HepG2 (cell line): Measurements from ENCODE around the gene LRRN3. TPM values are rescaled to one million over a fixed set of nuclear protein-coding genes. Genes with fewer than 3 reads are reported as not detected.

Experiments used
- ATAC-seq: fragments of 200-7000 bp; cut with Tn5 transposase; 3 replicates; pipeline ENCODE4 v1.9.1; 2020; ENCODE audit warnings: mild to moderate bottlenecking, moderate library complexity
- BruUV-seq: library from RNA; stranded (reverse); fragments of 400-500 nt; replicated peaks from 2 replicates; lab custom pipeline; 2021; lab: Mats Ljungman, UMichigan
- CTCF ChIA-PET: fragments of 300-600 bp; formaldehyde crosslinking; extraction: SDS; loops from one replicate; lab custom pipeline; 2021; ENCODE audit warnings: low total read pairs, inconsistent platforms, low intra/inter-chr PET ratio; lab: Yijun Ruan, JAX
- POLR2A ChIA-PET: fragments of 350-600 bp; sonication (Branson Sonifier 250); formaldehyde crosslinking; loops from one replicate; lab custom pipeline; 2020; ENCODE audit warnings: antibody characterized with exemption, inconsistent platforms; lab: Yijun Ruan, JAX
- DNase-seq: peaks from one replicate; pipeline ENCODE4 v3.0.0-alpha.2; 2015; ENCODE audit warnings: low spot score
- FAIRE-seq: peaks from 3 replicates; lab custom pipeline; 2011; peaks lifted over from hg19 to GRCh38; lab: Jason Lieb, UNC
- H2AFZ ChIP-seq: one replicate; pipeline ENCODE4 v1.6.1; 2011; ENCODE audit warnings: low read length, inconsistent platforms
- H3K27ac ChIP-seq: fragments of 300-600 bp; 3 replicates; pipeline ENCODE4 v1.8.0; 2011; ENCODE audit warnings: mixed run types, mild to moderate bottlenecking, mixed read lengths, low read length, inconsistent platforms; ENCODE audit not compliant: insufficient read depth; ENCODE audit errors: extremely low read length
- H3K27me3 ChIP-seq, 2 experiments: fragments of 200-600 bp in 1 of 2; 2 replicates in 1 of 2; 3 replicates in 1 of 2; pipeline versions ENCODE4 v1.6.0 to v1.8.0; 2011; ENCODE audit warnings: low read length in 2 of 2, mild to moderate bottlenecking in 2 of 2, moderate library complexity in 2 of 2, inconsistent platforms in 1 of 2; ENCODE audit not compliant: insufficient read depth in 2 of 2, control insufficient read depth in 1 of 2
- H3K36me3 ChIP-seq, 2 experiments: fragments of 200-600 bp in 1 of 2; replicated peaks in 1 of 2; 2 replicates in 1 of 2; 3 replicates in 1 of 2; pipeline versions ENCODE4 v1.5.1 to v1.8.0; 2011; ENCODE audit warnings: low read length in 2 of 2, inconsistent platforms in 1 of 2; ENCODE audit not compliant: insufficient read depth in 2 of 2, control insufficient read depth in 1 of 2
- H3K4me1 ChIP-seq: 2 replicates; pipeline ENCODE4 v1.5.1; 2012; ENCODE audit warnings: low read length, inconsistent platforms; ENCODE audit not compliant: insufficient read depth
- H3K4me2 ChIP-seq: 2 replicates; pipeline ENCODE4 v1.6.0; 2011; ENCODE audit warnings: low read depth, low read length, inconsistent platforms
- H3K4me3 ChIP-seq, 3 experiments: fragments of 200-600 bp in 1 of 3; sonication (generic), shearing (Covaris generic) in 1 of 3; replicated peaks in 1 of 3; 2 replicates each; pipeline ENCODE4 v1.5.1; 2011 to 2016; ENCODE audit warnings: low read length in 3 of 3, inconsistent platforms in 2 of 3, low read depth in 2 of 3, mild to moderate bottlenecking in 2 of 3, control low read depth in 1 of 3, mixed read lengths in 1 of 3; ENCODE audit not compliant: insufficient read depth in 1 of 3
- H3K79me2 ChIP-seq: one replicate; pipeline ENCODE4 v1.6.1; 2011; ENCODE audit warnings: low read length, inconsistent platforms; ENCODE audit not compliant: insufficient read depth
- H3K9ac ChIP-seq: 2 replicates; pipeline ENCODE4 v1.6.0; 2011; ENCODE audit warnings: mild to moderate bottlenecking, low read depth, low read length, inconsistent platforms; ENCODE audit not compliant: insufficient read depth
- H3K9me3 ChIP-seq: 2 replicates; pipeline ENCODE4 v1.5.1; 2012; ENCODE audit warnings: mild to moderate bottlenecking, low read length
- H4K20me1 ChIP-seq: 2 replicates; pipeline ENCODE4 v1.6.0; 2011; ENCODE audit warnings: inconsistent platforms, mild to moderate bottlenecking, low read length, moderate library complexity; ENCODE audit not compliant: insufficient read depth
- BCL6 ChIP-seq: IDR thresholded peaks from 2 replicates; pipeline ENCODE4 v1.6.1; 2016; ENCODE audit warnings: missing genetic modification reagents, missing compliant biosample characterization
- NAIF1 ChIP-seq: sonication (generic); formaldehyde crosslinking; IDR thresholded peaks from 2 replicates; pipeline ENCODE4 v1.5.0; 2020; ENCODE audit warnings: mild to moderate bottlenecking, missing genetic modification reagents, borderline replicate concordance
- NCOA2 ChIP-seq: sonication (generic); formaldehyde crosslinking; IDR thresholded peaks from 2 replicates; pipeline ENCODE4 v1.8.0; 2022; ENCODE audit warnings: inconsistent platforms
- NFAT5 ChIP-seq: sonication (generic); formaldehyde crosslinking; IDR thresholded peaks from 2 replicates; pipeline ENCODE4 v1.4.0; 2020; ENCODE audit warnings: missing genetic modification reagents
- NFIC ChIP-seq: IDR thresholded peaks from 2 replicates; pipeline ENCODE4 v1.6.1; 2012; ENCODE audit warnings: mild to moderate bottlenecking, low read length, inconsistent platforms
- RFX1 ChIP-seq: fragments of 450-650 bp; IDR thresholded peaks from 2 replicates; pipeline ENCODE4 v1.6.1; 2017
- ZNF354B ChIP-seq: sonication (generic); formaldehyde crosslinking; IDR thresholded peaks from 2 replicates; pipeline ENCODE4 v1.8.0; 2022; ENCODE audit warnings: mild to moderate bottlenecking, missing genetic modification reagents
- ZNF766 ChIP-seq: sonication (generic); formaldehyde crosslinking; IDR thresholded peaks from 2 replicates; pipeline ENCODE4 v1.5.0; 2020; ENCODE audit warnings: missing genetic modification reagents, borderline replicate concordance
- ZNF775 ChIP-seq: sonication (generic); formaldehyde crosslinking; IDR thresholded peaks from 2 replicates; pipeline ENCODE4 v1.4.0; 2020; ENCODE audit warnings: missing genetic modification reagents, mild to moderate bottlenecking, moderate library complexity, borderline replicate concordance
- WGBS: methylation state at CpG from one replicate; pipeline ENCODE4 v1.1.6; 2017; ENCODE audit warnings: low lambda C conversion rate; 5-methylcytosine and 5-hydroxymethylcytosine counted together
- in situ Hi-C: cut with HindIII; loops from 2 replicates; pipeline ENCODE4 v1.10.0; 2017; ENCODE audit warnings: low pct_unique_long_range_greater_than_20kb; ENCODE audit not compliant: extremely low pct_ligation_motif_present
- intact Hi-C: fragments of 100-400 bp; cut with micrococcal nuclease; formaldehyde crosslinking; loops from one replicate; pipeline ENCODE4 v1.10.0; 2022; ENCODE audit not compliant: unreplicated experiment
- polyA plus RNA-seq, 8 experiments: library from polyadenylated mRNA; depleted of rRNA in 3 of 8; stranded (reverse) in 7 of 8; unstranded in 1 of 8; fragments of >200 nt; fragmentation: Illumina TruSeq in 4 of 8; extraction: Trizol in 4 of 8; gene quantifications; 2 replicates each; pipeline versions ENCODE4 v1.2.1 to v1.2.3, GENCODE V29; 2011 to 2016; ENCODE audit warnings: low read depth in 4 of 8, missing spikeins in 1 of 8, mixed read lengths in 1 of 8; ENCODE audit not compliant: insufficient read depth in 1 of 8
- total RNA-seq, 5 experiments: library from RNA; depleted of rRNA; stranded (reverse); fragments of >200 nt; fragmentation: Illumina TruSeq; extraction: Trizol; gene quantifications; 2 replicates each; pipeline ENCODE4 v1.2.3, GENCODE V29; 2016; ENCODE audit warnings: low read depth in 1 of 5
- TF ChIP-seq, protein P1 (sequence below): sonication (generic); formaldehyde crosslinking; IDR thresholded peaks from 2 replicates; pipeline ENCODE4 v1.4.0; 2020; ENCODE audit warnings: missing genetic modification reagents, low read depth, mild to moderate bottlenecking, borderline replicate concordance
- TF ChIP-seq, protein P2 (sequence below): sonication (generic); formaldehyde crosslinking; IDR thresholded peaks from 2 replicates; pipeline ENCODE4 v1.5.1; 2020; ENCODE audit warnings: mild to moderate bottlenecking, missing genetic modification reagents

LRRN3 gene
- total and polyA plus RNA-seq, 2 of the 13 experiments (the other 11 are each of a cell fraction or from before 2014, with no cell fraction given), result 0.07 TPM; not detected in 1

DNA sequence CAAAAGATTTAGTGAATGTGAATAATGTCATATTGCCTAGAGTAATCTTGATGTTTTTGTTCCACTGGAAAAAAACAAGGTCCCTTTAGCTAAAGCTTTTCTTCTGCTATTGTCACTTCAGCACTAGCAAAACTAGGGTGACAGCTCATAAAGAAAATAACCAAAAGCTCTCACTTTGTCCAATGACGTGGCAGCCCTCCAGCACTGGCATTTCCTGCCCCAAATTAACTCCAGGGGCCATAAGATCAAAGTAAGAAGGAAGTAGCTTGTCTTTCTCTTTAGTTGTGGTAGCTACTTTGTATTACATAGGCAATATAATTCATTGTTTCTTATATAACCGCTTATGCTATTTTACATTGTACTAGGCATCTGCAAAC, 47.3 kb downstream of the LRRN3 start:
- no peaks in the 10 kb centered on the region for H3K36me3 ChIP-seq
- ATAC-seq, result no peak
- no peak for TF ChIP-seq NFIC
- no peak for TF ChIP-seq ZNF354B (CRISPR knock-in tag)
- TF ChIP-seq NAIF1, result no peak
- no peak for TF ChIP-seq NFAT5 (CRISPR knock-in tag)
- TF ChIP-seq, protein P1, sequence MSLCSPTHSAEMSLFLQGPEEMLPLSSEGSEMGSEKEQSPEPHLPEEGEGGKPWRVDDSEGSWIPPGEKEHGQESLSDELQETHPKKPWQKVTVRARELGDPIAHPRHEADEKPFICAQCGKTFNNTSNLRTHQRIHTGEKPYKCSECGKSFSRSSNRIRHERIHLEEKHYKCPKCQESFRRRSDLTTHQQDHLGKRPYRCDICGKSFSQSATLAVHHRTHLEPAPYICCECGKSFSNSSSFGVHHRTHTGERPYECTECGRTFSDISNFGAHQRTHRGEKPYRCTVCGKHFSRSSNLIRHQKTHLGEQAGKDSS (CRISPR knock-in tag), result no peak
- no peak for TF ChIP-seq ZNF775
- TF ChIP-seq RFX1, result no peak
- no peak for TF ChIP-seq NCOA2
- TF ChIP-seq, protein P2, sequence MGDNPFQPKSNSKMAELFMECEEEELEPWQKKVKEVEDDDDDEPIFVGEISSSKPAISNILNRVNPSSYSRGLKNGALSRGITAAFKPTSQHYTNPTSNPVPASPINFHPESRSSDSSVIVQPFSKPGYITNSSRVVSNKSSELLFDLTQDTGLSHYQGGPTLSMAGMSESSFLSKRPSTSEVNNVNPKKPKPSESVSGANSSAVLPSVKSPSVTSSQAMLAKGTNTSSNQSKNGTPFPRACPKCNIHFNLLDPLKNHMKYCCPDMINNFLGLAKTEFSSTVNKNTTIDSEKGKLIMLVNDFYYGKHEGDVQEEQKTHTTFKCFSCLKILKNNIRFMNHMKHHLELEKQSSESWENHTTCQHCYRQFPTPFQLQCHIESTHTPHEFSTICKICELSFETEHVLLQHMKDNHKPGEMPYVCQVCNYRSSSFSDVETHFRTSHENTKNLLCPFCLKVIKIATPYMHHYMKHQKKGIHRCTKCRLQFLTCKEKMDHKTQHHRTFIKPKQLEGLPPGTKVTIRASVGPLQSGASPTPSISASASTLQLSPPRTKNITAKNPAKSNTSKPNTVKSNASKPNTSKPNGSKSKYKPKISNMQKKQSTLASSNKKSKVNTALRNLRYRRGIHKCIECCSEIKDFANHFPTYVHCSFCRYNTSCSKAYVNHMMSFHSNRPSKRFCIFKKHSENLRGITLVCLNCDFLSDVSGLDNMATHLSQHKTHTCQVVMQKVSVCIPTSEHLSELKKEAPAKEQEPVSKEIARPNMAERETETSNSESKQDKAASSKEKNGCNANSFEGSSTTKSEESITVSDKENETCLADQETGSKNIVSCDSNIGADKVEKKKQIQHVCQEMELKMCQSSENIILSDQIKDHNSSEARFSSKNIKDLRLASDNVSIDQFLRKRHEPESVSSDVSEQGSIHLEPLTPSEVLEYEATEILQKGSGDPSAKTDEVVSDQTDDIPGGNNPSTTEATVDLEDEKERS (CRISPR knock-in tag), result no peak
- no peak for TF ChIP-seq BCL6 (CRISPR knock-in tag)
- TF ChIP-seq ZNF766 (CRISPR knock-in tag), result no peak
- TF ChIP-seq, all 625 proteins: peak for 0
- DNase-seq (no peak), FAIRE-seq (no peak)
- no peak overlapping the region for H2AFZ ChIP-seq
- intact Hi-C loops, result loop anchor here (10.0 kb wide), 1 partner anchor 1223 kb away; no protein-coding TSS in a partner anchor
- no peaks in the 10 kb centered on the region for H3K9me3 ChIP-seq
- H3K9ac ChIP-seq, result no peak overlapping the region
- H3K27ac ChIP-seq, result no peak overlapping the region
- no peak overlapping the region for H3K4me3 ChIP-seq
- H3K4me1 ChIP-seq, result no peaks in the 10 kb centered on the region
- BruUV-seq, result no TSS peak
- H3K4me2 ChIP-seq, result no peak overlapping the region
- H3K79me2 ChIP-seq, result no peaks in the 10 kb centered on the region
- POLR2A ChIA-PET, result no interaction called here
- no peaks in the 10 kb centered on the region for H4K20me1 ChIP-seq
- 52% methylated on average over 2 of the region's 2 CpGs for WGBS
- CTCF ChIA-PET, result no interaction called here
- H3K27me3 ChIP-seq, result no peaks in the 10 kb centered on the region
- in situ Hi-C loops, result no loop called here
